Natural killer cell treated with Interleukin-12 subunit alpha and Interleukin-12 subunit beta and Interleukin-15 and Interleukin-18, amount 100 ng/mL, for 72 hours (primary cell): ENCODE data around the gene MUC5AC. TPM values are rescaled to one million over a fixed set of nuclear protein-coding genes. Genes with fewer than 3 reads are reported as not detected.
"Not testable (repeated sequence)": the region's sequence is repeated elsewhere in the genome, so short reads cannot be mapped to it uniquely, and the experiment has no call there.

Experiments used
- ATAC-seq, 2 donors: fragments of 150-1000 bp; cut with Tn5 transposase in 1 of 2; sonication (Bioruptor Pico), chemical (Tn5 transposase) in 1 of 2; 2 replicates each; pipeline ENCODE4 v1.10.0; 2021
- DNase-seq: peaks from one replicate; pipeline ENCODE4 v3.0.0; 2022; ENCODE audit warnings: low spot score
- H3K27ac Mint-ChIP-seq, 2 donors: 1 replicate in 1 of 2; 2 replicates in 1 of 2; pipeline ENCODE4 v1.8.0; 2022; ENCODE audit warnings: mixed read lengths in 2 of 2, mild to moderate bottlenecking in 1 of 2, moderate library complexity in 1 of 2
- H3K27me3 Mint-ChIP-seq, 2 donors: 1 replicate in 1 of 2; 2 replicates in 1 of 2; pipeline ENCODE4 v1.8.0; 2022; ENCODE audit warnings: mixed read lengths in 2 of 2
- H3K36me3 Mint-ChIP-seq: one replicate; pipeline ENCODE4 v1.8.0; 2022; ENCODE audit warnings: mixed read lengths
- H3K4me1 Mint-ChIP-seq, 2 donors: 1 replicate in 1 of 2; 2 replicates in 1 of 2; pipeline ENCODE4 v1.8.0; 2022; ENCODE audit warnings: low read depth in 2 of 2, mixed read lengths in 2 of 2, mild to moderate bottlenecking in 1 of 2
- H3K4me3 Mint-ChIP-seq: one replicate; pipeline ENCODE4 v1.8.0; 2022; ENCODE audit warnings: mixed read lengths
- H3K9me3 Mint-ChIP-seq: 2 replicates; pipeline ENCODE4 v1.8.0; 2022; ENCODE audit warnings: mixed read lengths
- total RNA-seq, 2 donors: library from RNA; stranded (reverse); gene quantifications; one replicate each; pipeline ENCODE4 v1.2.3, GENCODE V29; 2022

Gene MUC5AC
- total RNA-seq, 2 donors from 2014 or later, result not detected

GRCh38 chr11:1208394-1209261 lies 50.9 kb downstream of the MUC5AC start:
- H3K4me3 Mint-ChIP-seq, result no peak overlapping the region
- peaks cover 17% of the 10 kb centered on the region for H3K36me3 Mint-ChIP-seq
- H3K9me3 Mint-ChIP-seq, result peaks cover 9% of the 10 kb centered on the region
- no peak overlapping the region for H3K27ac Mint-ChIP-seq
- ATAC-seq (no peak), DNase-seq (peak; percentile 60)
- H3K27me3 Mint-ChIP-seq, result peaks cover 22 to 23% of the 10 kb centered on the region in 2 donors
- H3K4me1 Mint-ChIP-seq, result no peaks in the 10 kb centered on the region

DNA sequence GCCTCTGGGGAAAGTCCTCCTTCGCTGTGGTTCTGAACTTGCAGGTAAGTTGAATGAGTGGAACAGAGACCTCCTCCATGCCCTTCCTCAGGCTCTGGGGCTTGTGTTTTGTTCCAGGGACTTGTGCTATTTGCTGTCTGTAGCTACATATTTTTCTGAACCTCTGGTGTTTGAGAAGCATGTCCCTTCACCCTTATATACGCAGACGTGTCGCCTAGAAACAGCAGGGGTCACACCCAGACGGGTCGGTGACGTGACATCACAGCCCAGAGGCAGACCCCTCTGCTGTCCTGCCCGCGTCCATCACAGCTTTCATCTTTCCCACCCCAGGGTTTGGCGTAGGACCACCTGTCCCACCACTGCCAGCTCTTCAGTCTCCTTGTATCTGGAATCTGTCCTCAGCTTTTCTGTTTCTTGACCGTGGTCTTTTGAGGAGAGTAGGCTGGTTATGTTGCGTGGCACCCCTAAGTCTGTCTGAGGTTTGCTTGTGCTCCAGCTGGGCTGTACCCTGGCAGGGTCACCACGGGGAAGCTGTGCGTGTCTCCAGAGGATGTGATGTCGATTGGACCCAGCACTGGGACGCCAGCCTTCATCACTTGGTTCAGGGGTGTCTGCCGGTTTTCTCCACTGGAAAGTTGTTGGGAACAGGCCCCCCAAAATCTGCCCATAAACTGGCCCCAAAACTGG lies 51.8 kb downstream of the MUC5AC start:
- Mint-ChIP-seq H3K9me3 (peaks cover 9% of the 10 kb centered on the region), H3K27ac (no peak overlapping the region), H3K4me3 (no peak overlapping the region), H3K4me1 (no peaks in the 10 kb centered on the region), H3K27me3 (peaks cover 22 to 28% of the 10 kb centered on the region in 2 donors), H3K36me3 (peaks cover 17% of the 10 kb centered on the region)
- ATAC-seq, result no peak
- peak; percentile 35 for DNase-seq

DNA sequence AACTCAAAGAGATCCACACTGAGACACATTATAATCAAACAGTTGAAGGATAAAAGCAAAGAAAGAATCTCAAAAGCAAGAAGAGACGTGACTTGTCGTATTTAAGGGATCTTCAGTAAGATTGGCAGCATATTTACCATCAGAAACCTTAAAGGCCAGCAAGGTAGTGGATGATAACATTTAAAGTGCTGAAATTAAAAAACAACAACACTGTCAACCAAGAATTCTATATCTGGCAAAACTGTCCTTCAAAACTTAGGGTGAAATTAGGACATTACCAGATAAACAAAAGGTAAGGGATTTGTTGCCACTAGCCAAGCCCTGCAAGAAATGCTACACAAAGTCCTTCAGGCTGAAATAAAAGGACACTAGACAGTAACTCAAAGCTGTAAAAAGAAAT lies 54.1 kb downstream of the MUC5AC start:
- Mint-ChIP-seq H3K9me3 (peaks cover 9% of the 10 kb centered on the region), H3K36me3 (peaks cover 17% of the 10 kb centered on the region), H3K27me3 (peaks cover 22 to 30% of the 10 kb centered on the region in 2 donors), H3K4me3 (no peak overlapping the region), H3K27ac (no peak overlapping the region), H3K4me1 (no peaks in the 10 kb centered on the region)
- no peak for ATAC-seq
- DNase-seq, result no peak

- not testable (repeated sequence) for H3K4me1 Mint-ChIP-seq, H3K9me3 Mint-ChIP-seq, ATAC-seq, H3K27ac Mint-ChIP-seq, H3K4me3 Mint-ChIP-seq, DNase-seq
- Mint-ChIP-seq H3K27me3 (peaks cover 19 to 30% of the 10 kb centered on the region in 2 donors), H3K36me3 (peaks cover 17% of the 10 kb centered on the region)
These were observed 58.1 kb downstream of the MUC5AC start for GRCh38 chr11:1215826-1216225.

DNA sequence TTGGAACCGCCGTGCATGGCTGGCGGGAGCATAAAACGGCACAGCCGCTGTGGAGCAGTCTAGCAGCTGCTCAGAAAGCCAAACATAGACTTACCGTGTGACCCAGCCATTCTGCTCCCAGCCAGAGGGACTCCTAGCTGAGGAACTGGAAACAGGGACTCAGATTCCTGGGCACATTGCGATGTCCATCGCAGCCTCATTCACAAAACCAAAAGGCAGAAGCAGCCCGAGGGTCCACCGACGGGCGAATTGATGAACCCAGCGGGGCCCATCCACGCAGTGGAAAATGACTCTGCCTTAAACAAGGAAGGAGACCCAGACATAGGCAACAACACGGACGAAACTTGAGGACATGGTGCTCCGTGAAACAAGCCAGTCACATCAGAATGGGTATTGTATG lies 59.4 kb downstream of the MUC5AC start:
- H3K9me3 Mint-ChIP-seq, result no peaks in the 10 kb centered on the region
- H3K27me3 Mint-ChIP-seq, result peaks cover 10 to 18% of the 10 kb centered on the region in 2 donors
- H3K27ac Mint-ChIP-seq, result no peak overlapping the region
- ATAC-seq (no peak), DNase-seq (no peak)
- H3K36me3 Mint-ChIP-seq, result peaks cover 4% of the 10 kb centered on the region
- no peak overlapping the region for H3K4me3 Mint-ChIP-seq
- no peaks in the 10 kb centered on the region for H3K4me1 Mint-ChIP-seq

DNA sequence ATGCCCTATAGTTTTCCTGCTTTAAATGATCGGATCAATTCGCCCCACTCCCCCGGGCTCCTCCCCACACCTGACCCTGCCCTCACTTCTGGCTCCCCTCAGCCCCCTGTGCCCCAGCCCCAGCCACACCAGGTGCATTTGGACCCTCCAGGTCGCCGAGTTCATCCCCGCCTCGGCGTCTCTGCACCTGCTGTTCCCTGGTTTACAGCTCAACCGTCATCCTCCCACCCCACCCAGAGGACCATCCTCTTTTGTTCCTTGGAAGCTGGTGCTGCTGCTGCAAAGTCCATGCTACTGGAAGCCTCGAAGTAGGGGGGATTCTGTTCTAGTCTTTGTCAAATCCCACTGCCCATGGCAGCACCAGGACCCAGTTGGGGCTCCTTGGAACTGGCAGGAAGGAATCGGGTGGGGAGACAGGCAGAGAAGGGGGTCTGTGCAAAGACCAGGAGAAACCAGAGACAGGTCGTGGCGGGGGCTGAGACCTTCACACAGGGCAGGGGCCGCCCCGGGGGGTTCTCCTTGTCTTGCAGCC lies 60.6 kb downstream of the MUC5AC start:
- no peak for ATAC-seq
- no peak overlapping the region for H3K4me3 Mint-ChIP-seq
- peaks cover 3 to 10% of the 10 kb centered on the region in 2 donors for H3K27me3 Mint-ChIP-seq
- H3K27ac Mint-ChIP-seq, result no peak overlapping the region
- no peaks in the 10 kb centered on the region for H3K4me1 Mint-ChIP-seq
- no peaks in the 10 kb centered on the region for H3K9me3 Mint-ChIP-seq
- no peak for DNase-seq
- H3K36me3 Mint-ChIP-seq, result no peaks in the 10 kb centered on the region

GRCh38 chr11:1218788-1219445 lies 61.2 kb downstream of the MUC5AC start:
- Mint-ChIP-seq H3K27ac (no peak overlapping the region), H3K27me3 (peaks cover 0 to 6% of the 10 kb centered on the region in 2 donors), H3K9me3 (no peaks in the 10 kb centered on the region), H3K4me1 (no peaks in the 10 kb centered on the region), H3K4me3 (no peak overlapping the region), H3K36me3 (no peaks in the 10 kb centered on the region)
- no peak for ATAC-seq
- no peak for DNase-seq

DNA sequence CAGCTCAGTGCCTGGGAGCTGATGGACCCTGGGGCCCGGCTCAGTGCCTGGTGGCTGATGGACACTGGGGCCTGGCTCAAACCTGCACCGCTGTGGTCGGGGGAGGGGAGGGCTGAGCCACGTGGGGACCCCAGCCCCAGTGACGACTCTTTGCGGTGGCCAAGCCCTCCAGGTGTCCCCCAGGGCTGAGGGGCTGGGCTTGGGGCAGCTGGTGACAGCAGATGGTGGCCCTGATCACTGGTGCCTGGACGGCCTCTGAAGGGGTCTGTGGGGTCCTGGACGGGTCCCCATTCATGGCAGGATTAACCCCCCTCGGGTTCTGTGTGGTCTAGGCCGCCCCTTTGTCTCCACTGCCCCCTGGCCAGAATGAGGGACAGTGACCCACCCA lies 61.7 kb downstream of the MUC5AC start:
- ATAC-seq (no peak), DNase-seq (peak; percentile 32)
- H3K4me3 Mint-ChIP-seq, result no peak overlapping the region
- no peaks in the 10 kb centered on the region for H3K4me1 Mint-ChIP-seq
- no peaks in the 10 kb centered on the region for H3K36me3 Mint-ChIP-seq
- H3K27me3 Mint-ChIP-seq, result peaks cover 2 to 3% of the 10 kb centered on the region in 2 donors
- no peaks in the 10 kb centered on the region for H3K9me3 Mint-ChIP-seq
- no peak overlapping the region for H3K27ac Mint-ChIP-seq

GRCh38 chr11:1219834-1220815 lies 62.4 kb downstream of the MUC5AC start:
- Mint-ChIP-seq H3K27me3 (peaks cover 0 to 2% of the 10 kb centered on the region in 2 donors), H3K9me3 (no peaks in the 10 kb centered on the region), H3K4me1 (no peaks in the 10 kb centered on the region), H3K27ac (no peak overlapping the region), H3K36me3 (no peaks in the 10 kb centered on the region), H3K4me3 (no peak overlapping the region)
- no peak for ATAC-seq
- peak; percentile 48 for DNase-seq

DNA sequence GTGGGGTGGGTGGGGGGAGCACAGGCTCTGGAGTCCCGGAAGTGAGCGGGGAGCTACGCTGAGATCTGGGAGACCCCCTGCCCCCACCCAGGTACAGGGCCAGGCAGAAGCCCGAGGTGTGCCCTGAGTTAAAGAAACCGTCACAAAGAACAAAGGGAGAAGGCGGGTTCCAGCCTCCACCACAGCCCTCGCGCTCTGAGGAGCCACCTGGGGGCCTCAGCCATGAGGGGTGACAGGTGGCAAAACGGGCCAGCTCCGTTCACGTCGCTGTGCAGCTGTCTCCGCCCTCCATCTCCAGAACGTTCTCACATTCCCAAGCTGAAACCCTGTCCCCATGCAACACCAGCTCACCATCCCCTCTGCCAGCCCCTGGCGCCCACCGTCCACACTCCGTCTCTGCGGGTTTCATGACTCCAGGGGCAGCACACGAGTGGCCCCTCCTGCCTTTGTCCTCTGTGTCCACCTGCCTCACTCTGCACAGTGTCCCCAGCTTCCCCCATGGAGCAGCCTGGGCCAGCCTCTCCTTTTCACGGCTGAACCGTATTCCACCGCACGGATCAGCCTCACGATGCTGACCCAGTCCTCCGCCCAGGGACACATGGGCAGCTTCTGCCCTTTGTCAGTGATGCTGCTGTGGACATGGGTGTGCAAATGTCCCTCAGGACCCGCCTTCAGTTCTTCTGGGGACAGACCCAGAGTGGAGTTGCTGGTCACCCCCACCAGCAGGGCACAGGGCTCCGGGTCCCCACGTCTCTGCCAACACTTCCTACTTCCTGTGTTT lies 63.4 kb downstream of the MUC5AC start:
- no peaks in the 10 kb centered on the region for H3K36me3 Mint-ChIP-seq
- no peak overlapping the region for H3K27ac Mint-ChIP-seq
- ATAC-seq (no peak), DNase-seq (peak; percentile 42)
- no peaks in the 10 kb centered on the region for H3K9me3 Mint-ChIP-seq
- H3K4me3 Mint-ChIP-seq, result no peak overlapping the region
- H3K27me3 Mint-ChIP-seq, result peaks cover 0 to 2% of the 10 kb centered on the region in 2 donors
- no peaks in the 10 kb centered on the region for H3K4me1 Mint-ChIP-seq

DNA sequence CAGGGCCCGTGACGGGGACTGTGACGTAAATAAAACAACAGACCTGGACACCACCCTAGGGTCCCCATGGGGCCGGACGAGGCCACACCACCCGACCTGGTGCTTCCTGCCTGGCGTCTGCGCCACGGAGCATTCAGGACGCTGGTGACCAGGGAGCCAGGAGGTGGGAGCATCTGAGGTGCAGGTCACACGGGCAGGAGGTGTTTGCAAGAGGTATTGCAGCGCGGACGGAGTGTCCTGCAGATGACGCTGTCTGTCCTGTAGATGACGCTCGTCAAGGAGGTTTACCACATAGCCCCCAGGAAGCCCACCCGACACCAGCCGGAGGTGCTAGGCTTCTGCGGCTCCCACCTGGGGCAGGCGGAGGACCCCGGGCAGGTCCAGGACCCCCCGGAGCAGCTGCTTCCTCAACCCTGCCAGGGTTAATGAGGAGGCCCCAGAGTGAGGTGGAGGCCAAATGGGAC lies 64.1 kb downstream of the MUC5AC start:
- H3K27me3 Mint-ChIP-seq, result peaks cover 0 to 2% of the 10 kb centered on the region in 2 donors
- H3K4me3 Mint-ChIP-seq, result no peak overlapping the region
- peak; percentile 54 for DNase-seq
- ATAC-seq, result no peak
- no peaks in the 10 kb centered on the region for H3K4me1 Mint-ChIP-seq
- H3K36me3 Mint-ChIP-seq, result no peaks in the 10 kb centered on the region
- H3K27ac Mint-ChIP-seq, result no peak overlapping the region
- H3K9me3 Mint-ChIP-seq, result no peaks in the 10 kb centered on the region
